DMS53 (cell line): Measurements from ENCODE around the gene DPPA4.
"Not testable (repeated sequence)": the region's sequence is repeated elsewhere in the genome, so short reads cannot be mapped to it uniquely, and the experiment has no call there.

Experiments
- DNase-seq: peaks from one replicate; lab custom pipeline; 2025; lab: John Stamatoyannopoulos, UW

The DPPA4 gene, protein sequence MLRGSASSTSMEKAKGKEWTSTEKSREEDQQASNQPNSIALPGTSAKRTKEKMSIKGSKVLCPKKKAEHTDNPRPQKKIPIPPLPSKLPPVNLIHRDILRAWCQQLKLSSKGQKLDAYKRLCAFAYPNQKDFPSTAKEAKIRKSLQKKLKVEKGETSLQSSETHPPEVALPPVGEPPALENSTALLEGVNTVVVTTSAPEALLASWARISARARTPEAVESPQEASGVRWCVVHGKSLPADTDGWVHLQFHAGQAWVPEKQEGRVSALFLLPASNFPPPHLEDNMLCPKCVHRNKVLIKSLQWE

DNA sequence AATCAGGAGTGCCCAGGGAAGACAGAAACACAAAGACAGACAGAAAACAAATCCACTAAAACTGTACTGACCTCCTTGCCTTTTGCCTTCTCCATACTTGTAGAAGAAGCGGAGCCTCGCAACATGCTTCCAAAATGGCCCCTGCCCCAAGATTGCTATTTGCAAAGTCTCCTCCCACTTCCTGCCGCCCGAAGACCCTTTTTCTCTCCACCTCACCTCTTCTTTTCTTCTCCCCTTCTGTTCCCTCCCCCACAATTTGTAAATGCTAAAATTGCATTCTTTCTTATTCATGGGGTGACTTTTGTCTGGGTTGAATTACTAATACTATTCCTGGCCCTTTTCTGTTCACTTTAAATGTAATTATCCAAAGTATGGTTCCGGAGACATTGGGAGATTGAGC lies at the start of gene DPPA4:
Gene DPPA4, minus strand, starts transcription at position 154 of the 400 bp plus-strand sequence. Its CDS starts 29 bp downstream, at position 125.
- DNase-seq = no peak

DNA sequence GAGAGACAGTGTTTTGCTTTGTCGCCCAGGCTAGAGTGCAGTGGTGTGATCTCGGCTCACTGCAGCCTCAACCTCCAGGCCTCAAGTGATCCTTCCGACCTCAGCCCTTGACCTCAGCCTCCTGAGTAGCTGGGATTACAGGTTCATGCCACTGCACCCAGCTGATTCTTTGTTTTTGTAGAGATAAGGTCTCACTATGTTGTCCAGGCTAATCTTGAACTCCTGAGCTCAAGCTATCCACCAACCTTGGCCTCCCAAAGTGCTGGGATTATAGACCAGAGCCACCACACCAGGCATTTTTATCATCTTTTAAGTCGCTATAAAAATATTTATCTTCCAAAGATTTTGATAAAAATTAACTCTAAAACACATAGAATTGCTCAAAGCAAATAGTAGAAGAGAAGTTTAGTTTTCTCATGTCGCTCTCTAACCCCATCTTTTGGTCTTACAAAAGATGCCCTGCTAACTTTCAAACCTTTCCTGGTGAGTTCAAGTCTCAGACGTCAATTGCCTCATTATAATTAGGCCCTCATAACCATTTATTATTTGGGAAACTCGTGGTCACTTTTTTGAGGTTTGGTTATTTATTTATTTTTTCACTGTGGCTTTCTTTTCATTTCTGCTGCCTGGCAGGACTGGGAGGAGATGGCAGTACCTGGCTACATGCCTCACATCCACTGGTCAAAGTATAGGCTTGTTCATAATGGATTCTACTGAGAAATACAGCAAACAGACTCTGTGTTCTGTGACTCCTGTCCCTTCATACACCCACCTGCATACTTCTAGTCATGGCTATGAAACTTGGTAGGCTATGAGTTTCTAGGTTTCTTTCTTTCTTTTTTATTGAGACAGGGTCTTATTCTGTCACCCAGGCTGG lies 48.3 kb upstream of the DPPA4 start:
- DNase-seq = no peak

DNA sequence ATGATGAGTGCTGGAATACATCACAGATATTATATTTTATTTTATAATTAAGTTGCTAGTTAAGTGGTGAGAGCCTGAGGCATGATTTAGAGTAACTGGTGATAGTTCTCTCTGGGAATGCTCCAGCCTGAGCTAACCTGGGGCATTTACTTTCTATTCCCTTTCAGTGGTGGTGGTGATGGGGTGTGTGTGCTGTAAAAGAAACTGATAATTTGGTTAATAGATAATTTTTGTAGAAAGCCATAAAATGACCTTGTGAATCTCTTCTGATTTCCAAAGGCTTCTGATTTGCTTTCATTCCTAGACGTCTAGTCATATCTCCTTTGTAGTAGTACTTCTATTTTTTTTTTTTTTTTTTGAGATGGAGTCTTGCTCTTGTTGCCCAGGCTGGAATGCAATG lies 46.8 kb upstream of the DPPA4 start:
- DNase-seq = no peak

DNA sequence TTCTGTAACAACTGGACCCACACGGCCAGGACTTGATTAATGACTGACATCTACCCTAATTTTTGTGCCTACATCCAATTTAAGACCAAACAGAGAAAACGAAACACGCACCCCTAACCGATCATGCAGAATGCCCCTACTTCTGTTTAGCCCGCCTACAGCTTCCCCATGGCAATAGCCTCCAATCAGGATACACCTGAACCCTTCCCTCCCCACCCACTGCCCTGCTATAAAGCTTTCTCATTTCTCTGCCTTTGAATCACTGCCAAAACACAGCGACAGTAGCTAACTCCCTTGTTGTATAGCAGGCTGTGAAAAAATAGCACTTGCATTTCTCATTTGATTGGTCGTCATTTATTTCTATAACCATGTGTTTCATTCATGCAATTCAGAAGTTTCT lies 45.2 kb upstream of the DPPA4 start:
- no peak for DNase-seq

DNA sequence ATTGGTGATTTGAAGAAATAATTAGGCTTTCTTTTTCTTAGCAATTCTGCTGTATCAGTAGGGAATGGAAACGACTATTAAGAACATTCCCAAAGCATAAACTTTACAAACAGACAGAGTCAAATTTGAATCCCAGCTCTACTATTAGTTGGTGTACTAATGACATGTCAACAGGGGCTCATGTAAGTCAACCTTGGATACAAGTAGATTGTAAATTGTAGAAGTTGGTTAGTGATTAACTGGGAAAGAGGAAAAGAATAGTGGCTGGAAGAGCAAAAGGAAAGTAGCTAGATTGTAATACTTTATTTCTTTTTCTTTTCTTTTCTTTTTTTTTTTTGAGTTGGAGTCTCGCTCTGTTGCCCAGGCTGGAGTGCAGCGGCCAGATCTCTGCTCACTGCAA lies 38.6 kb upstream of the DPPA4 start:
- no peak for DNase-seq

DNA sequence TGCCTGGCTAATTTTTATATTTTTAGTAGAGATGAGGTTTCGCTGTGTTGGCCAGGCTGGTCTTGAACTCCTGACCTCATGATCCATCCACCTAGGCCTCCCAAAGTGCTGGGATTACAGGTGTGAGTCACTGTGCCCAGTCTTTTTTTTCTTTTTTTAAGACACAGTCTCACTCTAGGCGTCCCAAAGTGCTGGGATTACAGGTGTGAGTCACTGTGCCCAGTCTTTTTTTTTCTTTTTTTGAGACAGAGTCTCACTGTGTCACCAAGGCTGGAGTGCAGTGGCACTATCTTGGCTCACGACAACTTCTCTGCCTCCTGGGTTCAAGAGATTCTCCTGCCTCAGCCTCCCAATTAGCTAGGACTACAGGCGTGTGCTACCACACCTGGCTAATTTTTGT lies 37.1 kb upstream of the DPPA4 start:
- not testable (repeated sequence) for DNase-seq

DNA sequence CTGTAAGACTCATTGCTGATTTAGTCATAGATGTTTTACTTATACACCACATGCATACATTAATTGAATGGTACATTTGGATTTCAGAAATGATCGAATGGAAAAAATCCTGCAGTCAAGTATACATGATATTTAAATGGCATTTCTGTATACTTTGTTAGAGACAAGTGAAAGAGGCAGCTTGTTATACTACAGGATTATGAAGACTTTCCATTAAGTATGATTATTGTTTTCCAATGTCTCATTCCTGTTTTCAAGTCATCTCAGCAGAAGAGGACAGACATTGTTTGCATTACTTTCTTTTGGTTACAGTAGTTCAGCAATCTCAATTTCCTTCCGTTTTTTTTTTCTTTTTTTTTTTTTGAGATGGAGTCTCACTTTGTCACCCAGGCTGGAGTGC lies 36.6 kb upstream of the DPPA4 start:
- no peak for DNase-seq

DNA sequence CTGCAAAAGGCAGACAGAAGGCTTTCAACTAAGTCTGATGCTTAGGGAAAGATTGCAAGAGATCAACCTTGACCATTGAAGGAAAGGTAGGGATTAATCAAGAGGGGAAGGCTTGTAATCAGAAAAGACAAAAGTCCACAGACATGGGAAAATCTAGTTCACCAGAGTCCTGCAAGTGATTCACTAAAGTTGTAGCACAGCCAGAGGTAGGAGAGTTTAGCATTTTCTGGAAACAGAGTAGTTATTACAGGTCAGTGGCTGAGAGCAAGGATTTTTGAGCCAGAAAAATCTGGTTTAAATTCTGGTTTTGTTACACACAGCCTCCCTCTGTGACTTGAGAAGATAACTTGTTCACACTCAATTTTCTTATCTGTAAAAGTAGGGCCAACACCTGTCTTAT lies 35.3 kb upstream of the DPPA4 start:
- DNase-seq = no peak

DNA sequence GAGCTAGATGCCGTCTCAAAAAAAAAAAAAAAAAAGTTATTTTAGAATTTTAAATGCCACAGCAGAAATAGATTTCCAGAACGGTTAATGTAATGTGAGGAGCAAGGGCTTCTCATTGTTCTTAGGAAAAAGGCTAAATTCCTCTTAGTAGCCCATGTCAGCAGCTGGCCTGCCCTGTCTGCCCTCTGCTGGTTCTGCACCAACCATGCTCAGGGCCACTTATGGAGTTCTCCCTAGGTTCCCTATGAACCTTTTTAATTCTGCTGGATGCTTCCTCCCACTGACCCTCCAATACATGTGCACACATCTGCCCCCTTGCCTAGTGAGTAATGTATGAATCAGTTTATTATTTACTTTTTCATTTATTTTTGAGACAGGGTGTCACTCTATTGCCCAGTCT lies 32.2 kb upstream of the DPPA4 start:
- DNase-seq = peak; percentile 45

DNA sequence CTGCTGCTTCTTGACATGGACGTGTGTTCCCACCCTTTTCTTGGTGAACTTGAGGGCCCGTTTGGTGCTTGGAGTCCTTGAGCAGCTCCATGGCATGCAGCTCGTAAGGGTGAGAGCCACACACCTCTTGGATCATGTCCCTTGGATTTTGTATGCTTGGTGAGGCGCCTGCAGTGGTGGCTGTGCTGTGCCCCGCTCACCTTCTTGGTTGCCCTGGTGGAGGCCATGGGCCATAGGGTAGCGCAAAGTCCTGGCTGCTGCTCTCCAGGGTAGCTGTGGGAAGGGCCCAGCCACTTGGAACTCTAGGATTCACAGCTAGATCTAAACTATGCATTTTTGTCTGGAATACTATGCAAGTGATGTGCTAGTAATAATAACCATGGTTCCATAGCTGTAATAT lies 26.7 kb upstream of the DPPA4 start:
- DNase-seq = no peak

DNA sequence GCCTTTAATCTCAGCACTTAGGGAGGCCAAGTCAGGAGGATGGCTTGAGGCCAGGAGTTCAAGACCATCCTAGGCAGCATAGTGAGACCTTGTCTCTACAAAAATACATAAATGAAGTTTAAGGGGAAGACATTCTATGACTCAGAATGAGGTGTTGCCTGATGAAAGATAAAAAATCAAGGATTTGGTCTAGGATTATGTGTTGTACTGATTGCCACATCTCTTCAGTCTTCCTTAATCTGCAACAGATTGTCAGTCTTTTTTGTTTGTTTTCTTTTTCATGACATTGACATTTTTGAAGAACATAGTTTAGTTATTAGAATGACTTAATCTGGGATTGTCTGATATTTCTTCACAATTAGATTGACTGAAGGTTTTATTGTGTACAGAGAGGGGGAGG lies 26.3 kb upstream of the DPPA4 start:
- no peak for DNase-seq

DNA sequence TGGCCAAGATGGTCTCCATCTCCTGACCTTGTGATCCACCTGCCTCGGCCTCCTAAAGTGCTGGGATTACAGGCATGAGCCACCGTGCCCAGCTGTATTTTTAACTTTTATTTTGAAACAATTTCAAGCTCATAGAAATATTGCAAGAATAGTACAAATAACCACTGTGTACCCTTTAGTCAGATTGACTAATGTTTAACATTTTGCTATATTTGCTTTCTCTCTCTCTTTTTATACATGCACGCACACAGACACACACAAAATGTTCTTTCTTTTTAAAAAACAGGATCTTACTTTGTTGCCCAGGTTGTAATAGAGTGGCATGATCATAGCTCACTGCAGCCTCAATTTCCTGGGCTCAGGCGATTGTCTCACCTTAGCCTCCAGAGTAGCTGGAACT lies 25.5 kb upstream of the DPPA4 start:
- no peak for DNase-seq

DNA sequence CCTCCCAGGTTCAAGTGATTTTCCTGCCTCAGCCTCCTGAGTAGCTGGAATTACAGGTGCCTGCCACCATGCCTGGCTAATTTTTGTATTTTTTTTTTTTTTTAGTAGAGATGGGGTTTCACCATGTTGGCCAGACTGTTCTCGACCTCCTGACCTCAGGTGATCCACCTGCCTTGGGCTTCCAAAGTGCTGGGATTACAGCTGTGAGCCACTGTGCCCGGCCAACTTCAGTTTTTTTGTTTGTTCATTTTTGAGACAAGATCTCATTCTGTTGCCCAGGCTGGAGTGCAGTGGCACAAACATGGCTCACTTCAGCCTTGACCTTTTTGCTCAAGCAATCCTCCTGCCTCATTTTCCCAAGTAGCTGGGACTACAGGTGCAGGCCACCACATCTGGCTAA lies 21.5 kb upstream of the DPPA4 start:
- not testable (repeated sequence) for DNase-seq

DNA sequence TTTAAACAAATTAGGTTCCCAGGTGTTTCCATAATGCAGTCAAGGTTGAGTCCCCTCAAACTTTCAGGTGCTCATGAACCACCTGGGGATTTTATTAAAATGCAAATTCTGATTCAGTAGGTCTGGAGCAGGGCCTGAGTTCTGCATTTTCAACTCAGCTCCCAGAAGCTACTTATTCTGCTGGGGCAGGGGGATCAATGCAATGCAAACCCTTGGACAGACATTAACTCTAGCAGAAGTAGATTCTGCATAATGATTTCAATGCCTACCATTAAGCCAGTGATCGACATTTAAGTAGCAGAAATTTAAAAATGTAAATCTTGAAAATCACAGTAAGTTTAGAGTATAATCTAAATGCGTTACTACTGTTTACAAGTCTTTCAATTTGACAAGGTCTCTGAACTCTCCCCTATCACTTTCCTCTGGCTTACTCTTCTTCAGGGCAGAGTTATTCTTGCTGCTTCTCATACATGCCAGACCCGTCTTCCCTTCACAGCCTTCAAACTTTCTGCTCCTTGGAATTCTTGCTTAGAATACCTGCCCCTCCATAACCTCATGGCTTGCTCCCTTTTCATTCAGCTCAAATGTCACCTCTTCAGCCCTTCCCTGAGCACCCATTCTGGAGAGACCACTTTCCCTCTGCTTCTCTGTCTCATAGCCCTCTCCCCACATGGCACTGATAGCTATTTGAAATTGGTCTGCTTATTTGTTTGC lies 19.3 kb upstream of the DPPA4 start:
- no peak for DNase-seq

DNA sequence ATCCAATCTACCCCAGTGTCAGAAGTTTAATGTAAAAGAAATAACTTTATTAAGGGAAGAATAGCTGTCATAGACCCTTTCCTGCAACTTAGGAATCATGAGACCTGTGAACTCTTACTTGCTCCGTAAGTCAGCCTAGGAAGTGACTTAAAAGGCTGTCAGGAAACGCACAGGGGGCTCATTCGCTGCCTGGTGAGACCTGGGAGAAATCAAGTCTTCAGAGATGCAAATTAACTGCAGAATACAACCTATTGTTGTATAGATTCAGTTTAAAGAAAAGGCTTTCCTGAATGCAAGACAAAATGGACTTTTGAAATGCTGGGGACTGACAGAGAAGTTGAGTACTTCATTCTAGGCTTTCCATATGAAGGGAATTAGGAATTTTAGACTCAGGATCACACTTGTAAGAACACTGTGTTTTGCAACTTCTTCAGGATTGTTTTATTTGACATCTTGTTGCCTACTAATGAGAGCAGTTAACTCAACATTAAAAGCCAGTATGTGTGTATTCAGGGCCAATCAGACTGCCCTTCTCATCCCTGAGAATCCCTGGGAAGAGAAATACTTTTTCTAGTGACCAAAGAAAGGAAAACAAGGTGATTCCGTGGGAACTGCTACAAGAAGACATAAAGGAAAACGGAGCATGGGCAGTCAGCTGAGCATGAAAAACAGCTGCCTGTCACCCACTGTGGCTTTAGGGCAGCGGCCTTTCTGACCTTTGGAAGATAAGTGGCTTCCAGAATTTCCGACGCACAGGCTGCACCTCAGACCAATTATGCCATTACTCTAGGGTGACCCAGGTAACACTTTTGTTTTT lies 18.5 kb upstream of the DPPA4 start:
- no peak for DNase-seq

DNA sequence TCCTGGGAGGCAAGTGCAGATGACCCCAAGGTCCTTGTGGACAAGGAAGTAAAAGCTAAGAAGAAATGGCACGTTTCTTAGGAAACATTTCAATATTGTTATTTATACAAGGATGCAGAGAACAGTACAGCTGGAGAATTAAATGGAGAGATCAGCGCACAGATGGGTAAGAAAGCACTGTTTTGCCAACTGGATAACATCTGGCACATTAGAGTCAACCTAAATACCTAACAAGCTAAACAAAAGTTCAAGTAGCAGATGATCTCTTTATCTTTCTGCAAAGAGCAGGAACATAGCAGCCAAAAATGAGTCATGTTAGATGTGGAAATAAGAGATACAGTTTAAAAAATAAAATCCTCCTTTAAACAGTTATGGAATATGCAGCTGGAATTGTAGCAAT lies 15.7 kb upstream of the DPPA4 start:
- no peak for DNase-seq

DNA sequence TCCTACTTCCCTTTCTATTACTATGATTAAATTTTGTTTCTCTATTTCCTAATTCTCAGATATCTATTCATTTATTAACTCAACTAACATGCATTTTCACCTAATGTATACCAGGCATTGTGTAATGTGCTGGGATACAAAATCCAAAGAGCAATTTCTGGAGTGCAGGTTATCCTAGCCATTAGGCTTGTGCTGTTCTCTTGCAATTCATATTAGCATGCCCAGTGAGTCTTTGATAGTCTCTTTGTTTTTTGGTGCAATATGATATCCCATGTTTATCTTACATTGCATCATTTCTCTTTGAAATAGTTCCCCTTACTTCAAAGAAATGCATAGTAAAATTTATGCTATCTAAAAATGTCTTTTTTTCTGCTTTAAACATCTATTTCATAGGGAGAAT lies 13.9 kb upstream of the DPPA4 start:
- no peak for DNase-seq

DNA sequence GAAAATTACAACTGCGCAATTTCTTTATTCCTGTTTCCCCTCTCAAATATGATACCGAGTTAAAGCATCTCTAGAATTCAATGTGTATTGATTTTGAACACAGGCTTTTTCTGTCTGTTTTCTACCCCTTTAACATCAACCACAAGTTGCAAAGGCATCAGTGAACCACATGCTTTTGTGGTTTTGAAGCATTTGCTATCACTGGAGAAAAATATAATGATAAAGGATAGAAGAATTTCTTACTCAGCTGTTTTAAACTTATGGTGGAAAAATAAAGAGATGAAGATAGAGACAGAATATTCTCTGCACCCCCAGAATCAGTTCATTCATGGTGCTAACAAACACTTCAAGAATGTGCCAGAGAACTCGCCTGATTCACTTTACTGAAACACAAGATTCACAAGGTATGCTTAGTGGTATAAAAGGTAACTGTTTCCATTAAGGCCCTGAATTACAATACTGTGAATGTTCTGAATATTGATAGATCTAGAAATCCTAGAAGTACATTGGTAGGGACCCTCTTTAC lies 9.5 kb upstream of the DPPA4 start:
- no peak for DNase-seq

DNA sequence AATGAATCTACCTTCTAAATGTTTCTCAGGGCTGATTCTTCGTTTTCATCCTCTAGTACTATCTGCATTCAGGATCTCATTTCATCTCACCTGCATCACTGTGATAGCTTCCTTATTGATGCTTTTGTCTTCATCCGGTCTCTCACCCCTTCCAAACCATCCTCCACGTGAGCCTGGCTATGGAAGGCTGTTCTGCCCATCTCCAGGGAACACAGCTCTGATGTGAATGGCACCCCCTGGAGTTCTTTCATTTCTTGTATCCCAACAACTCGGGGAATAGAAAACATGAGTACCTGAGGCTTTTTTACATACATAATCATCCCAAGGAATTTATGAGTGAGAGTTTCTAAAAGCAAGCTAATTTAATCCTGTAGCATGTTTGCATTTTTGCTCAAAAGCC lies 8.8 kb upstream of the DPPA4 start:
- DNase-seq = no peak

DNA sequence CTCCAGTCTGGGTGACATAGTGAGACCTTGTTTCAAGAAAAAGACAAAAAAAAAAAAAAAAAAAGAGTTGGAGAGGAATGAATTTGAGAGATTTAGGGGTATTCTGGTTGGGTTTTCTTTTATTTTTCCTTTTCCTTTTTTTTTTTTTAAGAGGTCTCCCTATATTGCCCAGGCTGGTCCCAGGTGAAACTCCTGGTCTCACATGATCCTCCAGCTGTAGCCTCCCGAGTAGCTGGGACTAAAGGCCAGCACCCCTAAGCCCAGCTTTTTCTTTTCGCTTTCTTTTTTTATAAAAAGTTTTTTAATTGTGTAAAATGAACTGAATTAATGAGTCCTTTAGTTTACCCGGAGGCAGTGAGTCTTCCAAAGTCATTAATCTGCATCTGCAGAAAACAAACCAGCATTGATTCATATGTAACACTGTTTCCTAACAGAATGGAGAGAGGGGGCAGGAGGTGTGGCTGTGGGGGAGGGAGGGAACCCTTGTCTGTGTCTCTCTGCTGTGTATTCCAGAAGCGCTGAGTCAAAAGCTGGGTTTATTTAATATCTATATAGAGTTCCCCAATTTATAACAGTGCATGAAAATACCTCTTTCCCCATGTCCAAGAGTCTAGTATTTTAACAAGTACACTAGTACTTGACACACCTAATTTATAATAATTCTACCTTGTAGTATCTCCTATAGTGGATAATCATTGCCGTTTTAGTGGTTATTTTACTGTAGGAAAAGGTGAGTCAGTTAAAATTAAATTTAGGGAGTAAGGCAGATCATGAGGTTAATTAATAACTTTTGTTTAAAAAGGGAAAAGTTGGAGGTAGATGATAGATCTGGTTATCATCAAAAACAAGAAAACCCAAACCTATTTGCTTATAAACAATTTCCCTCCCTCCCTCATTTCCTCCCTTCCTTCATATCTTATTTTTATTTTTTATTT lies 2.6 kb upstream of the DPPA4 start:
- no peak for DNase-seq

DNA sequence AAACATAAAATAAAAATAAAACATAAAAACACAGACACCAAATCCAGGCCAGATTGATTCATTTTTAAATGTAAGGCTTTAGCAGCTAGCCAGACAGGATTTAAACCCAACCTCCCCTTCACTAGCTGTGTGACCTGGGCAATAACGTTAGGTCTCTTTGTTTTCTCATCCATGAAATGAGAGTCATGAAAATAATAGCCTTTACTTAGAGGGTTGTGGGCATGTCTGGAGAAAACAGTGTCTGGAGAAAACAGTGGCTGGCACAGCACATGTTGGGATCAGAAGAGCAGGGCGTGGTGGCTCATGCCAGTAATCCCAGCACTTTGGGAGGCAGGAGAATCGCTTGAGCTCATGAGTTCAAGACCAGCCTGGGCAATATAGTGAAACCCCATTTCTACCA lies 1.9 kb upstream of the DPPA4 start:
- DNase-seq = no peak
